SU-DHL-6 (cell line): ENCODE measurements around the gene BRSK1.

Source experiments
- CTCF ChIP-seq: fragments of 200-600 bp; sonication (generic); IDR thresholded peaks from one replicate; pipeline ENCODE4 v1.5.1; 2017; ENCODE audit warnings: antibody characterized with exemption, mild to moderate bottlenecking, low read length, moderate library complexity; ENCODE audit not compliant: insufficient read depth, poor library complexity, severe bottlenecking
- EZH2phosphoT487 ChIP-seq: fragments of 200-600 bp; sonication (generic), shearing (Covaris generic); conservative IDR thresholded peaks from 2 replicates; pipeline ENCODE4 v1.6.1; 2018; ENCODE audit warnings: mild to moderate bottlenecking, antibody characterized with exemption, low read length, moderate library complexity, mixed read lengths

DNA sequence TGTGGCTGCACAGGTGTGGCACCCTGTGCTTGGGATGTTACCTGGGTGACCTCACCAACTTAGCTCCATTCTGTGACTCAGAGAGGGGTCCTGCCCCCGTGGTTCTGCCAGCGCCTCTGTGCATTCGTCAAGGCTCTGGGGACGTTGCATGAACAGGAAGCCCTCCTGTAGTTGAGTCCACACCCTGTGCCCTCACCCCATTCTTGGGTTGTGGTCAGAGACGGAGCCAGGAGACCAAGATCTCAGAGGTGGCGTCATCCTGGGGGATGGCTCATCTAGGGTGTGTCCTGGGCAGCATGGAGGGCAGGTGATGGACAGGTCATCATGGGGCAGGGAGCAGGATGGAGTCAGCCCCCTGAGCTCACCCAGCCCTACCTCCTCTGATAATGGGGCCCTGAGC lies 68.2 kb downstream of the BRSK1 start:
- TF ChIP-seq CTCF (no peak), EZH2phosphoT487 (no peak)
